WTC11 (cell line): ENCODE data around the gene AKAP6.
"Not testable (repeated sequence)": the region's sequence is repeated elsewhere in the genome, so short reads cannot be mapped to it uniquely, and the experiment has no call there.

ENCODE experiments used
- TF ChIP-seq, protein P1 (sequence below): fragments of 200-600 bp; IDR thresholded peaks from 2 replicates; pipeline ENCODE4 v1.8.0; 2022; ENCODE audit warnings: antibody characterized with exemption
- TF ChIP-seq, protein P2 (sequence below): sonication (generic); formaldehyde crosslinking; IDR thresholded peaks from 2 replicates; pipeline ENCODE4 v1.8.1; 2022; ENCODE audit warnings: mild to moderate bottlenecking, moderate library complexity, missing genetic modification reagents
- TF ChIP-seq, protein P3 (sequence below): sonication (generic); formaldehyde crosslinking; IDR thresholded peaks from 2 replicates; pipeline ENCODE4 v1.8.0; 2022; ENCODE audit warnings: mild to moderate bottlenecking, missing genetic modification reagents

DNA sequence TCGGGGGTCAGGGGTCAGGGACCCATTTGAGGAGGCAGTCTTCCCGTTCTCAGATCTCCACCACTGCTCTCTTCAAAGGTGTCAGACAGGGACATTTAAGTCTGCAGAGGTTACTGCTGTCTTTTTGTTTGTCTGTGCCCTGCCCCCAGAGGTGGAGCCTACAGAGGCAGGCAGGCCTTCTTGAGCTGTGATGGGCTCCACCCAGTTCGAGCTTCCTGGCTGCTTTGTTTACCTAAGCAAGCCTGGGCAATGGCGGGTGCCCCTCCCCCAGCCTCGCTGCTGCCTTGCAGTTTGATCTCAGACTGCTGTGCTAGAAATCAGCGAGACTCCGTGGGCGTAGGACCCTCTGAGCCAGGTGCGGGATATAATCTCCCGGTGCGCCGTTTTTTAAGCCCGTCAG lies 254.3 kb downstream of the AKAP6 start:
- TF ChIP-seq, protein P1, sequence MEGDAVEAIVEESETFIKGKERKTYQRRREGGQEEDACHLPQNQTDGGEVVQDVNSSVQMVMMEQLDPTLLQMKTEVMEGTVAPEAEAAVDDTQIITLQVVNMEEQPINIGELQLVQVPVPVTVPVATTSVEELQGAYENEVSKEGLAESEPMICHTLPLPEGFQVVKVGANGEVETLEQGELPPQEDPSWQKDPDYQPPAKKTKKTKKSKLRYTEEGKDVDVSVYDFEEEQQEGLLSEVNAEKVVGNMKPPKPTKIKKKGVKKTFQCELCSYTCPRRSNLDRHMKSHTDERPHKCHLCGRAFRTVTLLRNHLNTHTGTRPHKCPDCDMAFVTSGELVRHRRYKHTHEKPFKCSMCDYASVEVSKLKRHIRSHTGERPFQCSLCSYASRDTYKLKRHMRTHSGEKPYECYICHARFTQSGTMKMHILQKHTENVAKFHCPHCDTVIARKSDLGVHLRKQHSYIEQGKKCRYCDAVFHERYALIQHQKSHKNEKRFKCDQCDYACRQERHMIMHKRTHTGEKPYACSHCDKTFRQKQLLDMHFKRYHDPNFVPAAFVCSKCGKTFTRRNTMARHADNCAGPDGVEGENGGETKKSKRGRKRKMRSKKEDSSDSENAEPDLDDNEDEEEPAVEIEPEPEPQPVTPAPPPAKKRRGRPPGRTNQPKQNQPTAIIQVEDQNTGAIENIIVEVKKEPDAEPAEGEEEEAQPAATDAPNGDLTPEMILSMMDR = not testable (repeated sequence)
- TF ChIP-seq, protein P2, sequence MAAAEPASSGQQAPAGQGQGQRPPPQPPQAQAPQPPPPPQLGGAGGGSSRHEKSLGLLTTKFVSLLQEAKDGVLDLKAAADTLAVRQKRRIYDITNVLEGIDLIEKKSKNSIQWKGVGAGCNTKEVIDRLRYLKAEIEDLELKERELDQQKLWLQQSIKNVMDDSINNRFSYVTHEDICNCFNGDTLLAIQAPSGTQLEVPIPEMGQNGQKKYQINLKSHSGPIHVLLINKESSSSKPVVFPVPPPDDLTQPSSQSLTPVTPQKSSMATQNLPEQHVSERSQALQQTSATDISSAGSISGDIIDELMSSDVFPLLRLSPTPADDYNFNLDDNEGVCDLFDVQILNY (CRISPR knock-in tag) = not testable (repeated sequence)
- TF ChIP-seq, protein P3, sequence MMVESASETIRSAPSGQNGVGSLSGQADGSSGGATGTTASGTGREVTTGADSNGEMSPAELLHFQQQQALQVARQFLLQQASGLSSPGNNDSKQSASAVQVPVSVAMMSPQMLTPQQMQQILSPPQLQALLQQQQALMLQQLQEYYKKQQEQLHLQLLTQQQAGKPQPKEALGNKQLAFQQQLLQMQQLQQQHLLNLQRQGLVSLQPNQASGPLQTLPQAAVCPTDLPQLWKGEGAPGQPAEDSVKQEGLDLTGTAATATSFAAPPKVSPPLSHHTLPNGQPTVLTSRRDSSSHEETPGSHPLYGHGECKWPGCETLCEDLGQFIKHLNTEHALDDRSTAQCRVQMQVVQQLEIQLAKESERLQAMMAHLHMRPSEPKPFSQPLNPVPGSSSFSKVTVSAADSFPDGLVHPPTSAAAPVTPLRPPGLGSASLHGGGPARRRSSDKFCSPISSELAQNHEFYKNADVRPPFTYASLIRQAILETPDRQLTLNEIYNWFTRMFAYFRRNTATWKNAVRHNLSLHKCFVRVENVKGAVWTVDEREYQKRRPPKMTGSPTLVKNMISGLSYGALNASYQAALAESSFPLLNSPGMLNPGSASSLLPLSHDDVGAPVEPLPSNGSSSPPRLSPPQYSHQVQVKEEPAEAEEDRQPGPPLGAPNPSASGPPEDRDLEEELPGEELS (CRISPR knock-in tag) = not testable (repeated sequence)
